Motor neuron (in vitro differentiated cells): ENCODE measurements around the gene TIGIT. TPM values are rescaled to one million over a fixed set of nuclear protein-coding genes. Genes with fewer than 3 reads are reported as not detected.

Experiments
- ATAC-seq, 8 experiments: fragments of 200-7000 bp; cut with Tn5 transposase; replicated peaks in 6 of 8; 2 replicates each; pipeline ENCODE4 v1.8.0; 2021; ENCODE audit warnings: mild to moderate bottlenecking in 8 of 8, moderate library complexity in 8 of 8
- H3K27ac ChIP-seq, 2 donors: fragments of 250-450 bp; sonication (Bioruptor Pico); 2 replicates each; pipeline ENCODE4 v1.9.0; 2021; ENCODE audit warnings: antibody characterized with exemption in 2 of 2, mild to moderate bottlenecking in 2 of 2, moderate library complexity in 1 of 2
- H3K4me1 ChIP-seq, 2 donors: fragments of 250-450 bp; sonication (Bioruptor Pico); replicated peaks in 1 of 2; 2 replicates each; pipeline ENCODE4 v1.6.1; 2021; ENCODE audit warnings: antibody characterized with exemption in 2 of 2, mild to moderate bottlenecking in 2 of 2, moderate library complexity in 1 of 2
- H3K4me3 ChIP-seq, 5 donors: fragments of 250-450 bp; sonication (Bioruptor Pico); 2 replicates each; pipeline ENCODE4 v1.9.0; 2021; ENCODE audit warnings: antibody characterized with exemption in 5 of 5, mild to moderate bottlenecking in 5 of 5, moderate library complexity in 4 of 5
- WGBS, 10 experiments: fragments of 450-650 bp; shearing (Covaris generic); methylation state at CpG; one replicate each; pipeline ENCODE4 v1.0.0; 2022; 5-methylcytosine and 5-hydroxymethylcytosine counted together
- in situ Hi-C, 9 experiments: fragments of 400-800 bp; cut with MboI; loops; one replicate each; pipeline ENCODE4 v1.15.0; 2021; ENCODE audit warnings: low sequenced_read_pairs in 9 of 9, low pct_unique_long_range_greater_than_20kb in 2 of 9; ENCODE audit not compliant: unreplicated experiment in 9 of 9
- total RNA-seq, 8 experiments: library from RNA; unstranded; fragments of 300-600 nt; gene quantifications; 2 replicates each; pipeline versions ENCODE4 v1.2.3 to v1.2.4, GENCODE V29; 2022

The TIGIT gene
- total RNA-seq, 8 experiments from 2014 or later = 0.17 to 1.5 (median 0.54) TPM

GRCh38 chr3:114338651-114339357 is 45.0 kb downstream of the TIGIT start:
- WGBS, 10 experiments = 78 to 100% (median 87%) methylated on average over 1 to 12 of the region's 19 CpGs
- Histone ChIP-seq H3K27ac (no peak overlapping the region), H3K4me1 (no peaks in the 10 kb centered on the region), H3K4me3 (no peak overlapping the region)
- in situ Hi-C loops = no loop called here
- no peak for ATAC-seq

GRCh38 chr3:114344492-114344891 is 50.7 kb downstream of the TIGIT start:
- no peak for ATAC-seq
- in situ Hi-C loops = no loop called here
- WGBS, 10 experiments = 88 to 100% (median 97%) methylated on average over 1 of the region's 1 CpG
- H3K27ac ChIP-seq = no peak overlapping the region
- H3K4me3 ChIP-seq = no peak overlapping the region
- H3K4me1 ChIP-seq = no peaks in the 10 kb centered on the region

- no peak overlapping the region for H3K27ac ChIP-seq
- peaks cover 3 to 5% of the 10 kb centered on the region in 2 donors for H3K4me1 ChIP-seq
- in situ Hi-C loops = loop anchor here in 2 of 9 experiments (25.0 kb wide), 1 partner anchor 1462 kb away; no protein-coding TSS in a partner anchor
- ATAC-seq = no peak
- WGBS, 10 experiments = 88 to 100% (median 97%) methylated on average over 1 to 12 of the region's 12 CpGs; no CpG with 5 or more reads in 2 of the 10 experiments
- H3K4me3 ChIP-seq = no peak overlapping the region
Measured at GRCh38 chr3:114350271-114350670, 56.4 kb downstream of the TIGIT start.

GRCh38 chr3:114350690-114351089 is 56.9 kb downstream of the TIGIT start:
- no peak for ATAC-seq
- H3K27ac ChIP-seq = no peak overlapping the region
- in situ Hi-C loops = loop anchor here in 2 of 9 experiments (25.0 kb wide), 1 partner anchor 1462 kb away; no protein-coding TSS in a partner anchor
- no peak overlapping the region for H3K4me3 ChIP-seq
- peaks cover 8 to 9% of the 10 kb centered on the region in 2 donors for H3K4me1 ChIP-seq
- 93 to 100% (median 100%) methylated on average over 1 to 19 of the region's 24 CpGs; no CpG with 5 or more reads in 3 of the 10 experiments for WGBS, 10 experiments

GRCh38 chr3:114351123-114351821 is 57.4 kb downstream of the TIGIT start:
- in situ Hi-C loops = loop anchor here in 2 of 9 experiments (25.0 kb wide), 1 partner anchor 1461 kb away; no protein-coding TSS in a partner anchor
- Histone ChIP-seq H3K4me3 (no peak overlapping the region), H3K27ac (no peak overlapping the region), H3K4me1 (peaks cover 13 to 15% of the 10 kb centered on the region in 2 donors)
- 90 to 100% (median 98%) methylated on average over 2 to 30 of the region's 64 CpGs; no CpG with 5 or more reads in 1 of the 10 experiments for WGBS, 10 experiments
- ATAC-seq = no peak

- no peak for ATAC-seq
- H3K4me1 ChIP-seq = peaks cover 16 to 18% of the 10 kb centered on the region in 2 donors
- in situ Hi-C loops = loop anchor here in 2 of 9 experiments (25.0 kb wide), 1 partner anchor 1461 kb away; no protein-coding TSS in a partner anchor
- no peak overlapping the region for H3K27ac ChIP-seq
- H3K4me3 ChIP-seq = no peak overlapping the region
- 67 to 100% (median 96%) methylated on average over 1 to 9 of the region's 9 CpGs; no CpG with 5 or more reads in 3 of the 10 experiments for WGBS, 10 experiments
Measured at GRCh38 chr3:114351822-114352145, 58.0 kb downstream of the TIGIT start.

- Histone ChIP-seq H3K4me3 (no peak overlapping the region), H3K4me1 (peaks cover 16 to 22% of the 10 kb centered on the region in 2 donors), H3K27ac (no peak overlapping the region)
- in situ Hi-C loops = loop anchor here in 2 of 9 experiments (25.0 kb wide), 1 partner anchor 1457 kb away; no protein-coding TSS in a partner anchor
- peak in 3 of 8 experiments; percentile 62 to 76 (median 71) for ATAC-seq
Measured at GRCh38 chr3:114355653-114356052, 61.8 kb downstream of the TIGIT start.

GRCh38 chr3:114356066-114356465 is 62.2 kb downstream of the TIGIT start:
- H3K27ac ChIP-seq = no peak overlapping the region
- 0 to 56% (median 6%) methylated on average over 1 to 4 of the region's 4 CpGs; no CpG with 5 or more reads in 1 of the 10 experiments for WGBS, 10 experiments
- peaks cover 16 to 22% of the 10 kb centered on the region in 2 donors for H3K4me1 ChIP-seq
- ATAC-seq = peak in 7 of 8 experiments; percentile 36 to 74 (median 54)
- in situ Hi-C loops = loop anchor here in 2 of 9 experiments (25.0 kb wide), 1 partner anchor 1456 kb away; no protein-coding TSS in a partner anchor
- no peak overlapping the region for H3K4me3 ChIP-seq

GRCh38 chr3:114356525-114356924 is 62.7 kb downstream of the TIGIT start:
- H3K4me3 ChIP-seq = no peak overlapping the region
- 22 to 89% (median 33%) methylated on average over 1 of the region's 1 CpG; no CpG with 5 or more reads in 5 of the 10 experiments for WGBS, 10 experiments
- H3K4me1 ChIP-seq = peaks cover 16 to 22% of the 10 kb centered on the region in 2 donors
- in situ Hi-C loops = loop anchor here in 2 of 9 experiments (25.0 kb wide), 1 partner anchor 1456 kb away; no protein-coding TSS in a partner anchor
- H3K27ac ChIP-seq = no peak overlapping the region
- ATAC-seq = no peak

Other genes with a start within 250 kb of the TIGIT start
- gene CCDC191, start 237.5 kb upstream of the TIGIT start, total RNA-seq = 10 to 100 TPM in 2 of 8 experiments, 1 to 10 TPM in 6; 2.9 to 15.6 (median 7.6) TPM
- gene QTRT2, start 237.3 kb upstream of the TIGIT start, total RNA-seq = 10 to 100 TPM in 6 of 8 experiments, 1 to 10 TPM in 2; 9.2 to 33.2 (median 18.6) TPM
- gene DRD3, start 115.0 kb upstream of the TIGIT start, total RNA-seq = under 1 TPM in 4 of 8 experiments, not detected in 4; 0.21 to 0.33 (median 0.25) TPM
- under 1 TPM in 7 of 8 experiments, not detected in 1; 0.10 to 0.60 (median 0.17) TPM for gene ZNF80, start 56.5 kb upstream of the TIGIT start, total RNA-seq